HL-60/S4 (cell line): ENCODE results near the gene CNGB1.
"Not testable (repeated sequence)": the region's sequence is repeated elsewhere in the genome, so short reads cannot be mapped to it uniquely, and the experiment has no call there.

Source experiments
- in situ Hi-C: fragments of 300-500 bp; cut with MboI; formaldehyde crosslinking; loops from 2 replicates; pipeline ENCODE4 v1.14.3; 2022; ENCODE audit warnings: low sequenced_read_pairs

The CNGB1 gene

GRCh38 chr16:57956270-57956808 is 14.6 kb downstream of the CNGB1 start:
- in situ Hi-C loops = no loop called here

- in situ Hi-C loops = no loop called here
These were observed 15.2 kb downstream of the CNGB1 start for GRCh38 chr16:57955572-57956188.

GRCh38 chr16:57953857-57954256 is 17.1 kb downstream of the CNGB1 start:
- in situ Hi-C loops = no loop called here

GRCh38 chr16:57952909-57953308 is 18.0 kb downstream of the CNGB1 start:
- in situ Hi-C loops = no loop called here

GRCh38 chr16:57951204-57951960 is 19.5 kb downstream of the CNGB1 start:
- in situ Hi-C loops = no loop called here

GRCh38 chr16:57950382-57950781 is 20.5 kb downstream of the CNGB1 start:
- in situ Hi-C loops = no loop called here

GRCh38 chr16:57949595-57950238 is 21.2 kb downstream of the CNGB1 start:
- in situ Hi-C loops = no loop called here

GRCh38 chr16:57949013-57949412 is 21.9 kb downstream of the CNGB1 start:
- in situ Hi-C loops = no loop called here

GRCh38 chr16:57948027-57948426 is 22.9 kb downstream of the CNGB1 start:
- in situ Hi-C loops = no loop called here

GRCh38 chr16:57947261-57947660 is 23.7 kb downstream of the CNGB1 start:
- in situ Hi-C loops = no loop called here

- in situ Hi-C loops = no loop called here
These were observed 24.6 kb downstream of the CNGB1 start for GRCh38 chr16:57946181-57946801.

- in situ Hi-C loops = no loop called here
These were observed 25.2 kb downstream of the CNGB1 start for GRCh38 chr16:57945740-57946138.

- in situ Hi-C loops = no loop called here
These were observed 25.8 kb downstream of the CNGB1 start for GRCh38 chr16:57944970-57945739.

- in situ Hi-C loops = not testable (repeated sequence)
These were observed 27.5 kb downstream of the CNGB1 start for GRCh38 chr16:57943381-57943780.

GRCh38 chr16:57941901-57942300 is 29.0 kb downstream of the CNGB1 start:
- in situ Hi-C loops = not testable (repeated sequence)

GRCh38 chr16:57941016-57941664 is 29.8 kb downstream of the CNGB1 start:
- in situ Hi-C loops = no loop called here

- in situ Hi-C loops = no loop called here
These were observed 30.5 kb downstream of the CNGB1 start for GRCh38 chr16:57940382-57940966.

- in situ Hi-C loops = no loop called here
These were observed 31.1 kb downstream of the CNGB1 start for GRCh38 chr16:57939872-57940224.

- in situ Hi-C loops = no loop called here
These were observed 31.7 kb downstream of the CNGB1 start for GRCh38 chr16:57938936-57939871.
